Left ventricle myocardium inferior (tissue), 1 donor: Measurements from ENCODE around the gene PSMB8. TPM values are rescaled to one million over a fixed set of nuclear protein-coding genes. Genes with fewer than 3 reads are reported as not detected.
"Not testable (repeated sequence)": the region's sequence is repeated elsewhere in the genome, so short reads cannot be mapped to it uniquely, and the experiment has no call there.

Source experiments
- DNase-seq: peaks from one replicate; pipeline ENCODE4 v3.0.0-alpha.2; 2020
- H3K27ac ChIP-seq: fragments of 200-600 bp; replicated peaks from 2 replicates; pipeline ENCODE4 v1.8.0; 2021
- H3K27me3 ChIP-seq: fragments of 200-600 bp; 2 replicates; pipeline ENCODE4 v1.8.0; 2021; ENCODE audit warnings: low read depth
- H3K36me3 ChIP-seq: fragments of 200-600 bp; 2 replicates; pipeline ENCODE4 v1.8.0; 2021
- H3K4me1 ChIP-seq: fragments of 200-600 bp; 2 replicates; pipeline ENCODE4 v1.8.0; 2021
- H3K4me3 ChIP-seq: fragments of 200-600 bp; 2 replicates; pipeline ENCODE4 v1.8.0; 2021; ENCODE audit warnings: mild to moderate bottlenecking, moderate library complexity
- H3K9me3 ChIP-seq: fragments of 200-600 bp; replicated peaks from 2 replicates; pipeline ENCODE4 v1.8.0; 2021
- intact Hi-C: fragments of 100-400 bp; cut with micrococcal nuclease; formaldehyde crosslinking; loops from one replicate; pipeline ENCODE4 v1.11.0; 2022
- total RNA-seq: library from RNA; stranded (reverse); fragmentation: NEBNext Ultra II Directional; extraction: Animal tissue kit (Norgen Biotek cat#: 25700); gene quantifications from one replicate; pipeline ENCODE4 v1.2.1, GENCODE V29; 2021
- TF ChIP-seq, protein P1 (sequence below): fragments of 200-600 bp; IDR thresholded peaks from 2 replicates; pipeline ENCODE4 v1.8.0; 2021; ENCODE audit warnings: antibody characterized with exemption, mild to moderate bottlenecking, borderline replicate concordance
- donor health status: DM: no; HTN: yes; CAD: no; lungs with severe emphysema.

Gene PSMB8
- total RNA-seq, 1 donor from 2014 or later = 13.2 TPM

DNA sequence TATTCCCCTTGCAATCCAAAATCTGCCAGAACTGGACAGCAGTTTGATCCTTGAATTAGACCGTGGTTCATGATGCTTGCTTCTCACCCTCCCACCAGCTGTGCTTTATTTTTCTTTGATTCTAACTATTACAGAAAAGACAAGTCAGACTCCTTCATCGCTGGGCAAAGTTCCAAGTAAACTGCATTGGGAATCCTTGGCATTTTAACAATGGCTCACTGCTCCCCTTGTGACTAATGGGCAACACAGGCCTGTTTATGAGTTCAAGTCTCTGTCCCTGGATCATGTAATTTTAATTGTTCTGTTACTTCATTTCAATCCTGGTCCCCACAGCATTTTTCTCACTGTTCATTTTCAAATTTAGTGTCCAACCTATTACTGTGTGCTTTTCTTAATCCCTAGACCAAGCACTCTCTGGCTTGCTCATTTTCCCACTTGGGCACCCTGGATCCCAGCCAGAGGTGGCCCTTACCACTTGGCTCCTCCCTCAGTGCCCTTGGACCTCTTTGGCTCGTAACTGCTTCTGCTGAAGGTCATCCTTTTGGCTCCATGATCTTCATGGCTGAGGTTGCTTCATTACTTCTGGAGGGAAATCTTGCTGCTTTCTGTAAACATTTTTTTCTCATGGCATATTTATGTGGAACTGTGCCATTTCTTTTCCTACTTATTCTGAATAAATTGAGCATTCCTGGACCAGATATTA is 43.0 kb upstream of the PSMB8 start:
- no peaks in the 10 kb centered on the region for H3K9me3 ChIP-seq
- intact Hi-C loops = loop anchor here (5.0 kb wide), 1 partner anchor 95 kb away; no protein-coding TSS in a partner anchor
- TF ChIP-seq, protein P1, sequence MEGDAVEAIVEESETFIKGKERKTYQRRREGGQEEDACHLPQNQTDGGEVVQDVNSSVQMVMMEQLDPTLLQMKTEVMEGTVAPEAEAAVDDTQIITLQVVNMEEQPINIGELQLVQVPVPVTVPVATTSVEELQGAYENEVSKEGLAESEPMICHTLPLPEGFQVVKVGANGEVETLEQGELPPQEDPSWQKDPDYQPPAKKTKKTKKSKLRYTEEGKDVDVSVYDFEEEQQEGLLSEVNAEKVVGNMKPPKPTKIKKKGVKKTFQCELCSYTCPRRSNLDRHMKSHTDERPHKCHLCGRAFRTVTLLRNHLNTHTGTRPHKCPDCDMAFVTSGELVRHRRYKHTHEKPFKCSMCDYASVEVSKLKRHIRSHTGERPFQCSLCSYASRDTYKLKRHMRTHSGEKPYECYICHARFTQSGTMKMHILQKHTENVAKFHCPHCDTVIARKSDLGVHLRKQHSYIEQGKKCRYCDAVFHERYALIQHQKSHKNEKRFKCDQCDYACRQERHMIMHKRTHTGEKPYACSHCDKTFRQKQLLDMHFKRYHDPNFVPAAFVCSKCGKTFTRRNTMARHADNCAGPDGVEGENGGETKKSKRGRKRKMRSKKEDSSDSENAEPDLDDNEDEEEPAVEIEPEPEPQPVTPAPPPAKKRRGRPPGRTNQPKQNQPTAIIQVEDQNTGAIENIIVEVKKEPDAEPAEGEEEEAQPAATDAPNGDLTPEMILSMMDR = no peak
- H3K4me1 ChIP-seq = peaks cover 22% of the 10 kb centered on the region
- DNase-seq = no peak
- no peaks in the 10 kb centered on the region for H3K27me3 ChIP-seq
- H3K4me3 ChIP-seq = no peak overlapping the region
- H3K27ac ChIP-seq = no peak overlapping the region
- no peaks in the 10 kb centered on the region for H3K36me3 ChIP-seq

DNA sequence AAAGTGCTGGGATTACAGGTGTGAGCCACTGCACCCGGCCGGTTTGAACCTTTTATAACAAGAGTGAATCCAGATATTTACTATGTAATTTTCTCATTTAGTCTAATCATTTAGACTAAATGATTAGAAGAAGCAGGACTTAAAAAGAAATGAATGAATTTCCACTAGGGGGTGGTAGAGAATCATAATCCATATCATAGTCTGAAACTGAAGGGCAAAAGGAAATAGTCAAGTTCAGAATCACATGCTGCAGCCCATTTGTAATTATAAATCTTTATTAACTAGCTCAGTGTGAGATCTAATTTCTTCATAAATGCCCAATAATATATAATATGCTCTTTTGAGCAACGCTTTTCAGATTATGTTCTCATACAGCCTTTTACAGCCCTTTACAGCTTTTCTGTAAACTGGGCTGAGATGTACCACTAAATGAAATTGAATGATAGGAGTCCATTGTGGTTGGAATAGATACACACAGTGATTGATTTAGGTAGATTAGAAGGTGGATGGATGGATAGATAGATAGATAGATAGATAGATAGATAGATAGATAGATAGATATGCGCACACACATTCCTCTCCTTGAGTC is 41.9 kb upstream of the PSMB8 start:
- intact Hi-C loops = loop anchor here (5.0 kb wide), 1 partner anchor 97 kb away; no protein-coding TSS in a partner anchor

DNA sequence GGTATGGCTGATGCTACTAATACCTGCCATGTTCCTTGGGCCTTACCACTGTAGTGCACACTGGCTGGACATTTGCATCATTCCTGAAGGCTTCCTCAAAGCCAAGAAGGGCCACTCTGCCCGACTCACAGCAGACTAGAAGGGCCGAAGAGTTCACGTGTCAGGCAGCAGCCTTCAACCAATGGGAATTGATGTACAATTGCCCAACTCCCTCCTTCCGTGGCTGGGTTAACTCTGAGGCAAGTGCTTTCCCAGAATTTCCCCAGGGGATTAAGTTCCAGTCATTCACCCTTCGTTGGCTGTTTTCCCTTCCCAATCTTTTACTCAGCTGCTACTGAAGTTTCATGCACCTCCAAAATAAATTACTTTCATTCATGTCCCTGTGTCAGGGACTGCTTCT is 39.9 kb upstream of the PSMB8 start:
- no peak overlapping the region for H3K4me3 ChIP-seq
- H3K9me3 ChIP-seq = no peaks in the 10 kb centered on the region
- peak overlapping the region; percentile 41 for H3K27ac ChIP-seq
- peaks cover 22% of the 10 kb centered on the region for H3K4me1 ChIP-seq
- H3K36me3 ChIP-seq = no peaks in the 10 kb centered on the region
- no peak for DNase-seq
- intact Hi-C loops = no loop called here
- TF ChIP-seq, protein P1 = no peak
- peaks cover 12% of the 10 kb centered on the region for H3K27me3 ChIP-seq

More for the DNA sequence above, 41.9 kb upstream of the PSMB8 start:
- TF ChIP-seq, protein P1 = peak; percentile 78
- no peak overlapping the region for H3K27ac ChIP-seq
- no peaks in the 10 kb centered on the region for H3K36me3 ChIP-seq
- H3K4me3 ChIP-seq = no peak overlapping the region
- H3K4me1 ChIP-seq = peaks cover 22% of the 10 kb centered on the region
- no peaks in the 10 kb centered on the region for H3K27me3 ChIP-seq
- DNase-seq = no peak
- no peaks in the 10 kb centered on the region for H3K9me3 ChIP-seq

DNA sequence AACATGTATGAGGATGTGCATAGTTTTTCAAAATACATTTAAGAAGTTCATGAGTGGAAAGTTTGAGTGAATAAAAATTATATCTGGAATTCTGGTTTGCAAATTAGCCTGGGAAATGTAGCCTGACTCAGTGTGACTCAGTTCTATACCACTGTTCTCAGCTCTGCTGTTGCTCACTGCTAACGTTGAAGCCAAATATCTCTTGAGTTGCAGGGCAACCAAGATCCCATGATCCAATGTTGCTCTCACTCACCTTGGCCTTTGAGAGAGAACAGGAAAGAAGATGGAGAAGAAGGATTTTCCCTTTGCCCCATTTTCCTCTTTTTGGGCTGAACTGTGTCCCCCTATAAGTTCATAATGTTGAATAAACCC is 39.0 kb upstream of the PSMB8 start:
- TF ChIP-seq, protein P1 = no peak
- Histone ChIP-seq H3K9me3 (no peaks in the 10 kb centered on the region), H3K27ac (no peak overlapping the region), H3K27me3 (peaks cover 14% of the 10 kb centered on the region), H3K4me3 (no peak overlapping the region), H3K4me1 (peaks cover 22% of the 10 kb centered on the region), H3K36me3 (no peaks in the 10 kb centered on the region)
- DNase-seq = no peak
- intact Hi-C loops = no loop called here

DNA sequence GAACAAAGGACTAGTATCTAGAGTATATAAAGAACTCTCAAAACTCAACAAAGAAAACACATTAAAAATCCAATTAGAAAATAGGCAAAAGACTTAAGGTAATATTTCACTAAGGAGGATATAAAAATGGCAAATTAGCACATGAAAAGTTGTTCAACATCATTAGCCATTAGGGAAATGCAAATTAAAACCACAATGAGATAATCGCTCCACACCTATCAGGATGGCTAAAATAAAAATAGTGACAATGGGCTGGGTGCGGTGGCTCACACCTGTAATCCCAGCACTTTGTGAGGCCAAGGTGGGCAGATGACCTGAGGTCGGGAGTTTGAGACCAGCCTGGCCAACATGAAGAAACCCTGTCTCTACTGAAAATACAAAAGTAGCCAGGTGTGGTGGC is 37.1 kb upstream of the PSMB8 start:
- H3K36me3 ChIP-seq, DNase-seq, H3K27ac ChIP-seq, H3K9me3 ChIP-seq, H3K4me3 ChIP-seq, intact Hi-C loops: not testable (repeated sequence)
- Histone ChIP-seq H3K27me3 (peaks cover 19% of the 10 kb centered on the region), H3K4me1 (peaks cover 14% of the 10 kb centered on the region)

DNA sequence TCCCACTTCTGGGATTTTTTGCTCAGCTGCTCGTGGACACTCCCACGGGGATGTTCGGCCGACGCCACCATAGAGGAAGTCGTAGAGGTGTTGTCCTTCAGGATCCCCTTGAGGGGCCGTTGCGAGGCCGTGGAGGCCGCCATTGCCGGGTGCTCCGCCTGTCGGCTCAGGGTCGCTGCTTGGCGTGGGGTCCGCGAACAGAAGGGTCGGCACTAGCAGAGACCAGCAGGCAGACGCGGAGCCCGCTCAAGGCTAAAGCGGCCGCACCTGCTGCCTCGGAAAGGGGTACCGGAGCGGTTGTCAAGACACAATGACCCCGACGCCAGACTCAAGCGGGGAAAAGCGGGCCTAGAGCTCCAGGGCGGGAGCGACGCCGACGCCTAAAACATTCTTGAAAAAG is 35.8 kb upstream of the PSMB8 start:
- TF ChIP-seq, protein P1 = no peak
- H3K4me3 ChIP-seq = peak overlapping the region; percentile 28
- DNase-seq = no peak
- H3K9me3 ChIP-seq = no peaks in the 10 kb centered on the region
- H3K36me3 ChIP-seq = no peaks in the 10 kb centered on the region
- intact Hi-C loops = no loop called here
- peaks cover 26% of the 10 kb centered on the region for H3K27me3 ChIP-seq
- peaks cover 11% of the 10 kb centered on the region for H3K4me1 ChIP-seq
- H3K27ac ChIP-seq = no peak overlapping the region
